Cortex of kidney (tissue), 1 donor: ENCODE measurements around the gene PYGM.
"Not testable (repeated sequence)": the region's sequence is repeated elsewhere in the genome, so short reads cannot be mapped to it uniquely, and the experiment has no call there.

Experiments
- DNase-seq: peaks from one replicate; lab custom pipeline; 2025; lab: John Stamatoyannopoulos, UW

Gene PYGM

DNA sequence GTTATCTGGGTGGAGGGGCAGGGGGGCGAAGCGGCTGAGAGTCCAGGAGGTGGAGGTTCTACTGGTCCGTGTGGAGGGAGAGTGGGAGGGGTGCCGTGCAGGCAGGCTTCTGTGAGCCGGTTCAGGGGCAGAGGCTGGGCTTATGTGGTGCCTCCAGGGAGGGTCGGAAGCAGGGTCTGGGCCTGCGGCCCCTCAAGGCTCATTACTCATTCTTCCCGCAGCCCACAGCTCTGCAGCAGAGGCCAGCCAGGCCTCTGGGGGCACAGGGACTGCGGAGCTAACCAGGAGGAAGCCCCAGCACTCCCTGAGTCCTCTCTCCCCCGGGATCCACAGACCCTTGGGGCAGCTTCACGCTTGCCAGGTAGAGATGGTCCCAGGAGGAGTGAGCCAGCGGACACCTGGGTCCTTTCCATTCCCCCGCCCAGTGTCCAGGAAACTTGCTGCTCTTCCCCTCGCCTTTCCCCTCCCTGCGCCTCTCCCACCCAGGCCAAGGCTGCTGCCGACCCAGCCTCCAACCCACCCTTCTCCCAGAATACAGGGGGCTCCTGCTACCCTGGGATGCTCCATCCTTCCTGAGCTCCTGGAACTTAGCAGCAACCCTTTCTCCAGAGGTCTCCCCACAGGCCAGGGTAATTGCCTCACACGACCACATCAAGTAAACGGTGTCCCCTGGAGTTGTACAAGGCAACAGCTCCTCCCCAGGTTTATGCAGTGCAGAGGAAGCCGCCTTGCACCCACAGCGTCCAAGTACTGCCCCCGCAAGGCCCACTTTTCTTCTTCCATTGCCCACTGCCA is 43.1 kb downstream of the PYGM start:
- no peak for DNase-seq

- DNase-seq: no peak
Measured at GRCh38 chr11:64715756-64716472, 43.9 kb downstream of the PYGM start.

- DNase-seq: no peak
Measured at GRCh38 chr11:64715110-64715509, 44.7 kb downstream of the PYGM start.

DNA sequence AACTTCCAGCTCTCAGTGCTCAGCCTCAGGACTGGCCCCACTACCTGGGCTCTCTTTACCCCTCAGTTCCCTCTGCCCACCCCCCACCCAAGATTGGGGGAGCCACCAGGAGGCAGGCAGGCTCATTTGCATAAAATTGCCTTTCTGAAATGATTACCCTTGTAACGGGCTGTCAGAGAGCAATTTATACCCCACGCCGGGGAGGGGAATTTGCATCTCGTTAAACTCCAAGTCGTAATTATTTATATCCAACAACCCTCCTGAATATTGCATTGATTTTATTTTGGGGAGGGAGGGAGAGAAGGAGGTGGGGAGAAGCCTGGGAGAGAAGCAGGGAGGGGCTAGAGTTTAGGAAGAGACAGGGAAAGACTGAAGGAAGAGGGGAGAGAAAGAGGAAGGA is 45.1 kb downstream of the PYGM start:
- DNase-seq: no peak

GRCh38 chr11:64713781-64714363 is 45.9 kb downstream of the PYGM start:
- DNase-seq: no peak

GRCh38 chr11:64713016-64713707 is 46.6 kb downstream of the PYGM start:
- DNase-seq: no peak

DNA sequence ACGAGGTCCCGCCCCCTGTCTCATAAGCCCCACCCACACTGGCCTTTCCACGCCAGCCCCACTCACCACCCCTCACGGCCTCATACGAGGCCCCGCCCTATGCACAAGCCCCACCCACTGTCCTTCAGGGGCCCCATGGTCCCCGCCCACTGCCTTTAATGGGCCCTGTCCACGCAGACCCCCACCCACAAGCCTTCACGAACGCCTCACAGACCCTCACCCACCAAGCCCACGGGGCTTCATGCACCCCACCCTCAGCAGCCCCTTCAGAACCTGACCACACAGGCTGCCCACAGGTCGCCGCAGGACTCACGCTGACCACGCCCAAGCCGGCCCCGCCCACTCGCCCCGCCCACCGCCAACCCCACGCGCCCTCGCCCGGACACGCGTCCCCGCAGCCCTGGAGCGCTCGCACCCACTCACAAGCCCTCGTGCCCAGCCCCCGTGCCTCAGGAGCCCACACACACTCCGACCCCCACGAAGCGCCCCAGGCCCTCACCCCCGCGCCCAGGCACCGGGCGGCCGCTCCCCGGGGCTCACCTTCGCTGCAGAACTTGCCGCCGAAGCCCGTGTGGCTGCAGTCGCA is 47.3 kb downstream of the PYGM start:
- DNase-seq: no peak

- no peak for DNase-seq
Measured at GRCh38 chr11:64711956-64712362, 47.8 kb downstream of the PYGM start.

DNA sequence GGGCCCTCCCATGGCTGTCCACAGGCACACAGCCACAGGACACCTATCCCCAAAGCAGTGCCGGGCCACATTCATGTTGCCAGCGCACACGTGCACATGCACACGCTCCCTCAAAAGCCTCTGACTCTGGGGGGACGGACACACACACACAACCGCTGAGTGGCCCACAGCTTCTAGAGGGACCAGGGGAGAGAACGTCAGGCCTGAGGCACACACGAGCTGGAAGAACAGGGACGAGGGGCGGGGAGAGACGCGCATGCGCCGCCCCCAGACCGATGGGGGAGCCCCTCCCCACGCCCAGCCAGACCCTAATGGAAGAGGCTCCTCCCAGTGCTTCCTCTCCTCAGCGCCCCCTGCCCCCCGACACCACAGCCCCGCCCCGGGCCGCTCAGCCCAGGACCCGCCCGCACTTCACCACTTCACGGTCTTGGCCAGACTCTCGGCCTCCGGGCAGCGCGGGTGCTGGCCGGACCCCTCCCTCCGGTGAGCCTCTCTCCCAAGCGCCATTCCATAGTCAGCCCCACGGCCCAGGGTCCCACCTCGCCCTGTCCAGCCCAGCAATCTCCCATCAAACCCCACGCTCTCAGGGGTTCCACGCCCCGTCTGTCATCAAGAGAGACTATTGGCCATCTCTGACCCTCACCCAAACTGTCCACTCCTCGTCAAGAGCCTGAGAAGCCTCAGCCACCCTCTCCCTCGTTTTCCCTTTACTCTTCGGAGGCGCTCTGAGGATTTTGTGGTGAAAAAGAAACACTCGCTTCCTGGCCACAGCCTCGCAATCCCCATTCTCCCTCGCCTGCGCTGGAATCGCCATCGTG is 48.4 kb downstream of the PYGM start:
- DNase-seq: no peak

DNA sequence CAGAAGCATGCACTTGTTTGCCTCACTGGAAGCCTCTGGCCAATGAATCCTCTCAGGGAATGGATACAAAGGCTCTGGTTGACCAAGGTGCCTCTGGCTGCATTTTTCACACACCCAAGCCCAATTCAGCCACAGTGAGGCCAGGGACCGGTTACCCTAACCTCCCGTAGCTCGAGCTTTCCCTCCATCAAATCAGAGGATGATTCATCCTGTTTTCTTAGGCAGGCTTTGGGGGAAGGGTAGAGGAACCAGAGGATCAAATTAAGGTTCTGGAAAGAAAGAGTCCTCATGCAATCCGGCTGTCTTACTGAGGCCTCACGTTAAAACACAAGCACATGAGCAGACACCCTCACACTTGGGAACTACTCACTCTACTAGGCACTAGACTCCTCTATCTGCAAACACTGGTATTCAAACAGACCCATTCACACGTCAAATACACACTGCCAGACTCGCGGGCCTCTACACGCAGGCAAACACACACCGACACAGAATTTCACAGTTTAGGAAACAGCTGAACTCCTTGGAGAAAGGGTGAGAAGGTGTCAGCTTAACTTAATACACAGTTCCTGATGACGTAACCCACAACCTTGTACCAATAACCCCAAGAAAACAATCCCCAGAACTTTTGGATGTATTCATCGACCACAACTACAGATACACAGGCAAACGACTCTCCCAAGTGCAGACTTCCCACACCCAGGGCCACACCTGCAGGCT is 49.2 kb downstream of the PYGM start:
- no peak for DNase-seq

GRCh38 chr11:64705501-64705900 is 54.3 kb downstream of the PYGM start:
- no peak for DNase-seq

DNA sequence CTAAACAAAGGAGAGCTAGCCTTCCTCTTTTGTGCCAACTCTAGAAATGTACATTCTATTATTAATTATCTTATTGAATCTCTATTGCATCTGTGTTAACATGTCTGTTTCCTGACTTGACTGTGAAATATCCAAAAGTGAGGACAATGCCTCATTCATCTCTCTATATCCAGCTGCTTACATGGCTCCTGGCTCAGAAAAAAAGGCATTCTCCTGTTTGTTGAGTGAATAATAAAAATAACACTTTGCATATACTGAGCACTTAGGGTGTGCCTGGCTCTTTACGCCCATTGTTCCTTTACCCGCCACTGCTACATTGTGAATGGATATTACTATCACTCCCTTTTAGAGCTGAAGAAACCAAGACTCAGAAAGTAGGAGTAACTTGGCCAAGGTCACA is 56.7 kb downstream of the PYGM start:
- DNase-seq: no peak

DNA sequence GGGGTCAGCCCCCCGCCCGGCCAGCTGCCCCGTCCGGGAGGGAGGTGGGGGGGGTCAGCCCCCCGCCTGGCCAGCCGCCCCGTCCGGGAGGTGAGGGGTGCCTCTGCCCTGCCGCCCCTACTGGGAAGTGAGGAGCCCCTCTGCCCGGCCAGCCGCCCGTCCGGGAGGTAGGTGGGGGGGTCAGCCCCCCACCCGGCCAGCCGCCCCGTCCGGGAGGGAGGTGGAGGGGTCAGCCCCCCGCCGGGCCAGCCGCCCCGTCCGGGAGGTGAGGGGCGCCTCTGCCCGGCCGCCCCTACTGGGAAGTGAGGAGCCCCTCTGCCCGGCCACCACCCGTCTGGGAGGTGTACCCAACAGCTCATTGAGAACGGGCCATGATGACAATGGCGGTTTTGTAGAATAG is 57.8 kb downstream of the PYGM start:
- DNase-seq: not testable (repeated sequence)

GRCh38 chr11:64698427-64698826 is 61.3 kb downstream of the PYGM start:
- DNase-seq: no peak

GRCh38 chr11:64697663-64698375 is 62.0 kb downstream of the PYGM start:
- no peak for DNase-seq
